Measurements from ENCODE around the gene EPM2A.

DNA sequence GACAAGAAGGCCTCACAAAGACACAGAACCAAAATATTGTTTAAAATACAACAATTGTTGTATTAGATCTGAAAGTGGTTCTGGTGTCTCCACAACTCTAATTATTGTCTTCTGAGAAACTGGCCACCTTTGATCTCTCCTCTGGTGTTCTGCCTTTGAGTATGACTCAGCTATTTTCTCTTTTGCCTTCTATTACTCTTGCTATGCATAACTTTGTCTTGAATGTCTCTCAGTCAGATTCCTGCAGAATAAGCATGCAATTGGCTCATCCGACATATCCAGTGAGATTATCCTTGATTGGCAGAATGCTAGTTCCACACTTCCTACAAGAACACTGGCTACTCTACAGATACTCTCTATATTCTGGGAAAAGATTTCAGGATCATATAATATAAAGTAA is 14.3 kb upstream of the EPM2A start:
- TF ChIP-seq POLR2A (IDR thresholded peaks at IDR 0.05) = no peak
- TF ChIP-seq, protein P1, sequence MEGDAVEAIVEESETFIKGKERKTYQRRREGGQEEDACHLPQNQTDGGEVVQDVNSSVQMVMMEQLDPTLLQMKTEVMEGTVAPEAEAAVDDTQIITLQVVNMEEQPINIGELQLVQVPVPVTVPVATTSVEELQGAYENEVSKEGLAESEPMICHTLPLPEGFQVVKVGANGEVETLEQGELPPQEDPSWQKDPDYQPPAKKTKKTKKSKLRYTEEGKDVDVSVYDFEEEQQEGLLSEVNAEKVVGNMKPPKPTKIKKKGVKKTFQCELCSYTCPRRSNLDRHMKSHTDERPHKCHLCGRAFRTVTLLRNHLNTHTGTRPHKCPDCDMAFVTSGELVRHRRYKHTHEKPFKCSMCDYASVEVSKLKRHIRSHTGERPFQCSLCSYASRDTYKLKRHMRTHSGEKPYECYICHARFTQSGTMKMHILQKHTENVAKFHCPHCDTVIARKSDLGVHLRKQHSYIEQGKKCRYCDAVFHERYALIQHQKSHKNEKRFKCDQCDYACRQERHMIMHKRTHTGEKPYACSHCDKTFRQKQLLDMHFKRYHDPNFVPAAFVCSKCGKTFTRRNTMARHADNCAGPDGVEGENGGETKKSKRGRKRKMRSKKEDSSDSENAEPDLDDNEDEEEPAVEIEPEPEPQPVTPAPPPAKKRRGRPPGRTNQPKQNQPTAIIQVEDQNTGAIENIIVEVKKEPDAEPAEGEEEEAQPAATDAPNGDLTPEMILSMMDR (IDR thresholded peaks at IDR 0.05) = no peak
